Right lobe of liver (tissue), 6 donors: ENCODE measurements around the gene OSBPL9. TPM values are rescaled to one million over a fixed set of nuclear protein-coding genes. Genes with fewer than 3 reads are reported as not detected.

ENCODE experiments used
- ATAC-seq, 4 donors: fragments of 200-7000 bp; cut with Tn5 transposase; one replicate each; pipeline ENCODE4 v1.9.1; 2020; ENCODE audit warnings: mild to moderate bottlenecking in 4 of 4, moderate library complexity in 4 of 4
- DNase-seq, 3 donors: peaks; one replicate each; pipeline ENCODE4 v3.0.0-alpha.2; 2020
- H3K27ac ChIP-seq, 3 donors: fragments of 200-600 bp; one replicate each; pipeline ENCODE4 v1.8.0; 2022
- H3K27me3 ChIP-seq, 2 donors: fragments of 200-600 bp; one replicate each; pipeline ENCODE4 v1.8.0; 2022
- H3K36me3 ChIP-seq, 4 donors: fragments of 200-600 bp; sonication (generic) in 1 of 4; one replicate each; pipeline versions ENCODE4 v1.5.1 to v1.8.0; 2017 to 2022; ENCODE audit warnings: control low read depth in 1 of 4
- H3K4me1 ChIP-seq, 4 donors: fragments of 200-600 bp; sonication (generic) in 1 of 4; one replicate each; pipeline versions ENCODE4 v1.5.1 to v1.8.0; 2017 to 2022; ENCODE audit warnings: control low read depth in 1 of 4
- H3K4me3 ChIP-seq, 3 donors: fragments of 200-600 bp; one replicate each; pipeline ENCODE4 v1.8.0; 2022
- H3K9me3 ChIP-seq, 4 donors: fragments of 200-600 bp; sonication (generic) in 1 of 4; one replicate each; pipeline versions ENCODE4 v1.5.1 to v1.8.0; 2017 to 2022; ENCODE audit warnings: control low read depth in 1 of 4
- POLR2A ChIP-seq: fragments of 450-650 bp; IDR thresholded peaks from one replicate; pipeline ENCODE4 v1.6.1; 2017; ENCODE audit warnings: antibody characterized with exemption, mild to moderate bottlenecking
- WGBS: methylation state at CpG from one replicate; pipeline ENCODE4 v1.1.6; 2018; ENCODE audit warnings: low coverage, low lambda C conversion rate; ENCODE audit not compliant: insufficient coverage; ENCODE audit errors: missing lambda C conversion rate; 5-methylcytosine and 5-hydroxymethylcytosine counted together
- intact Hi-C, 2 donors: fragments of 100-400 bp; cut with DNase I; formaldehyde crosslinking; loops; one replicate each; pipeline versions ENCODE4 v1.11.2 to v1.14.1; 2022
- total RNA-seq, 6 experiments: library from RNA; depleted of rRNA in 2 of 6; stranded (reverse); fragments of >200 nt in 2 of 6; fragmentation: NEBNext Ultra II Directional in 3 of 6; extraction: Animal tissue kit (Norgen Biotek cat#: 25700) in 3 of 6; gene quantifications; one replicate each; pipeline versions ENCODE4 v1.1.0 to v1.2.4, GENCODE V29; 2016 to 2023
- TF ChIP-seq, protein P1 (sequence below), 4 donors: fragments of 200-600 bp in 3 of 4; fragments of 450-650 bp in 1 of 4; IDR thresholded peaks; one replicate each; pipeline versions ENCODE4 v1.5.1 to v1.8.0; 2016 to 2022; ENCODE audit warnings: antibody characterized with exemption in 4 of 4, mild to moderate bottlenecking in 2 of 4
- donor health status: DM: no; HTN: yes; CAD: no.
- donor health status: DM: no; HTN: no; CAD: no.
- donor health status: DM: no; HTN: no; CAD: no.
- donor health status: DM: no; HTN: yes; CAD: no.
- donor health status: DM: no; HTN: yes; CAD: no.

OSBPL9 gene
- total RNA-seq, 6 experiments from 2014 or later: 51.7 to 90.5 (median 71.7) TPM

DNA sequence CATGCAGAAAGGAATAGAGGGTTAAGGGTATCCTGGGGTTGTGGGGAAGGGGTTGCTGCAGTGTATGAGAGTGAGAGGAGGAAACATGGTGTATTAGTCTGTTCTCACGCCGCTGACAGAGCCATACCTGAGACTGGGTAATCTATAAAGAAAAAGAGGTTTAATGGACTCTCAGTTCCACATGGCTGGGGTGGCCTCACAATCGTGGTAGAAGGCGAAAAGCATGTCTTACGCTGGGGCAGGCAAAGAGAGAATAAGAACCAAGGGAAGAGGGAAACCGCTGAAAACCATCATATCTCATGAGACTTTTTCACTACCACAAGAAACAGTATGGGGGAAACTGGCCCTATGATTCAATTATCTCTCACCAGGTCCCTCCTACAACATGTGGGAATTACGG, 17.7 kb downstream of the OSBPL9 start:
- H3K27ac ChIP-seq: no peak overlapping the region
- ATAC-seq (no peak), DNase-seq (no peak)
- no peak for TF ChIP-seq POLR2A
- TF ChIP-seq, protein P1, sequence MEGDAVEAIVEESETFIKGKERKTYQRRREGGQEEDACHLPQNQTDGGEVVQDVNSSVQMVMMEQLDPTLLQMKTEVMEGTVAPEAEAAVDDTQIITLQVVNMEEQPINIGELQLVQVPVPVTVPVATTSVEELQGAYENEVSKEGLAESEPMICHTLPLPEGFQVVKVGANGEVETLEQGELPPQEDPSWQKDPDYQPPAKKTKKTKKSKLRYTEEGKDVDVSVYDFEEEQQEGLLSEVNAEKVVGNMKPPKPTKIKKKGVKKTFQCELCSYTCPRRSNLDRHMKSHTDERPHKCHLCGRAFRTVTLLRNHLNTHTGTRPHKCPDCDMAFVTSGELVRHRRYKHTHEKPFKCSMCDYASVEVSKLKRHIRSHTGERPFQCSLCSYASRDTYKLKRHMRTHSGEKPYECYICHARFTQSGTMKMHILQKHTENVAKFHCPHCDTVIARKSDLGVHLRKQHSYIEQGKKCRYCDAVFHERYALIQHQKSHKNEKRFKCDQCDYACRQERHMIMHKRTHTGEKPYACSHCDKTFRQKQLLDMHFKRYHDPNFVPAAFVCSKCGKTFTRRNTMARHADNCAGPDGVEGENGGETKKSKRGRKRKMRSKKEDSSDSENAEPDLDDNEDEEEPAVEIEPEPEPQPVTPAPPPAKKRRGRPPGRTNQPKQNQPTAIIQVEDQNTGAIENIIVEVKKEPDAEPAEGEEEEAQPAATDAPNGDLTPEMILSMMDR (IDR thresholded peaks at IDR 0.05): no peak
- no peaks in the 10 kb centered on the region for H3K27me3 ChIP-seq
- peaks cover 0 to 13% (median 5%) of the 10 kb centered on the region in 4 donors for H3K4me1 ChIP-seq
- no peaks in the 10 kb centered on the region for H3K36me3 ChIP-seq
- H3K9me3 ChIP-seq: no peaks in the 10 kb centered on the region
- intact Hi-C loops: loop anchor here in 1 of 2 donors (10.0 kb wide), 1 partner anchor 140 kb away; no protein-coding TSS in a partner anchor
- H3K4me3 ChIP-seq: no peak overlapping the region
- 88% methylated on average over 7 of the region's 7 CpGs for WGBS

DNA sequence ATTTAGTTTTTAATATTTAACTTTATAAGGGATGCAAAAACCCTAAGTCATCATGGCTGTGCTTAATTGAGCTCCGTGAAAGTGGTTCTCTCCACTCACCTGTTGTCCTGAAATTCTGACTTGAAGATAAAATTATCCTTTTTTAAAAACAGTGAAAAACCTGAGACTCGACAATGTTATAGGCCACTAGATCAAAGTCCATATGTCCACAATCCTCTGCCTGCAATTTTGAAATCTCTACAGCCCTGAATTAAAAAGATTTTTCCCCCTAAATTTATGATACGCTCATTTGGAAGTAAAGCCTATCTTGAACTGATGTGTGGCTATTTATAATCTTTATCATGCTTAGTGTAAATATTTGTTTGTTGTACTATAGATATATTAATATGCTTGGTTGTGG, 18.7 kb downstream of the OSBPL9 start:
- H3K9me3 ChIP-seq: no peaks in the 10 kb centered on the region
- ATAC-seq: peak in 2 of 4 donors; percentile 23 to 36
- no peak overlapping the region for H3K27ac ChIP-seq
- H3K27me3 ChIP-seq: no peaks in the 10 kb centered on the region
- peaks cover 0 to 18% (median 6%) of the 10 kb centered on the region in 4 donors for H3K4me1 ChIP-seq
- 47% methylated on average over 3 of the region's 3 CpGs for WGBS
- no peaks in the 10 kb centered on the region for H3K36me3 ChIP-seq
- intact Hi-C loops: loop anchor here in 1 of 2 donors (10.0 kb wide), 1 partner anchor 139 kb away; no protein-coding TSS in a partner anchor
- DNase-seq: no peak
- H3K4me3 ChIP-seq: no peak overlapping the region
- no peak for TF ChIP-seq POLR2A
- TF ChIP-seq, protein P1 (IDR thresholded peaks at IDR 0.05): no peak

DNA sequence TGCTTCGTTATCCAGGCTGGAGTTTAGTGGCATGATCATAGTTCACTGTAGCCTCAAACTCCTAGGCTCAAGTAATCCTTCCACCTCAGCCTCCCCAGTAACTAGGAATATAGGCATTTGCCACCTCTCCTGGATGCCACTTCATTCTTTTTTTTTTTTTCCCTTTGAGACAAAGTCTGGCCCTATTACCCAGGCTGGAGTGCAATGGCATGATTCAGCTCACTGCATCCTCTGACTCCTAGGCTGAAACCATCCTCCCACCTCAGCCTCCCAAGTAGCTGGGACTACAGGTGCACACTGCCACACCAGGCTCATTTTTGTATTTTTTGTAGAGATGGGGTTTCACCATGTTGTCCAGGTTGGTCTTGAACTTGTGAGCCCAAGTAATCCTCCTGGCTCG, 19.3 kb downstream of the OSBPL9 start:
- no peak for ATAC-seq
- intact Hi-C loops: loop anchor here in 1 of 2 donors (10.0 kb wide), 1 partner anchor 139 kb away; no protein-coding TSS in a partner anchor

DNA sequence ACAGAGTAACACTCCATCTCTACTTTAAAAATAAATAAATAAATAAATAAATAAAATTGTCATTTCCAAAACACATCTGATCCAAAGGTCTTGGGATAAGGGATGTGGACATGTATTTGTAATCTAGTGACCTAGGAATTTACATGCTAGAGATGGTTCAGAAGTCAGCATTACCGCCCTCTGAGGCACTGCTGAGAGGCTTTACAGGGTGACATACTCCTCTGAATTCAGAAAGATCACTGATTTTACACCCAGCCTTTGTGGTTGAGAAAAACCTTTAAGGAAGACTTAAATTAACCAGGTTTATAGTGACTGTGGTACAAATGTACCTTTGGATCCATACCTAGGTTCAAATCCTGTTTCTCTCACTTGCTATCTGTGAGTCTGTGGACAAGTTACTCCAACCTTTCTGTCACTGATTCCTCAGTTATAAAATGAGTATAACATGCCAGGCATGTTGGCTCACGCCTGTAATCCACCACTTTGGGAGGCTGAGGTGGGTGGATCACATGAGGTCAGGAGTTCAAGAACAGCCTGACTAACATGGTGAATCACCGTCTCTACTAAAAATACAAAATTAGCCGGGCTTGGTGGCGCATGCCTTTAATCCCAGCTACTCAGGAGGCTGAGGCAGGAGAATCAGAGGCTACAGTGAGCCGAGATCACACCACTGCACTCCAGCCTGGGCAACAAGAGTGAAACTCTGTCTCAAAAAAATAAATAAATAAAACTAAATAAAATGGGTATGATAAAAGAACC, 20.1 kb downstream of the OSBPL9 start:
- Histone ChIP-seq H3K4me1 (peaks cover 0 to 24% (median 6%) of the 10 kb centered on the region in 4 donors), H3K27ac (no peak overlapping the region), H3K27me3 (no peaks in the 10 kb centered on the region), H3K4me3 (no peak overlapping the region), H3K36me3 (no peaks in the 10 kb centered on the region), H3K9me3 (no peaks in the 10 kb centered on the region)
- 75% methylated on average over 6 of the region's 6 CpGs for WGBS
- TF ChIP-seq, protein P1 (IDR thresholded peaks at IDR 0.05): no peak
- no peak for TF ChIP-seq POLR2A
- DNase-seq: no peak
- intact Hi-C loops: loop anchor here in 1 of 2 donors (10.0 kb wide), 1 partner anchor 138 kb away; no protein-coding TSS in a partner anchor
- ATAC-seq: peak in 1 of 4 donors; percentile 79

More for the DNA sequence above, 19.3 kb downstream of the OSBPL9 start:
- Histone ChIP-seq H3K4me3 (no peak overlapping the region), H3K27ac (no peak overlapping the region), H3K9me3 (no peaks in the 10 kb centered on the region), H3K4me1 (peaks cover 0 to 23% (median 6%) of the 10 kb centered on the region in 4 donors), H3K27me3 (no peaks in the 10 kb centered on the region), H3K36me3 (no peaks in the 10 kb centered on the region)
- DNase-seq: no peak
- WGBS: 91% methylated on average over 1 of the region's 2 CpGs
- TF ChIP-seq, protein P1 (IDR thresholded peaks at IDR 0.05): no peak
- TF ChIP-seq POLR2A: no peak
